Epithelial cell of prostate (primary cell): Measurements from ENCODE around the gene KAZN.
"Not testable (repeated sequence)": the region's sequence is repeated elsewhere in the genome, so short reads cannot be mapped to it uniquely, and the experiment has no call there.

Source experiments
- DNase-seq: peaks from one replicate; pipeline ENCODE4 v3.0.0-alpha.2; 2011; ENCODE audit warnings: low read depth, low spot score
- H3K27ac ChIP-seq: fragments of 450-650 bp; 2 replicates; pipeline ENCODE4 v1.5.1; 2017; ENCODE audit warnings: mild to moderate bottlenecking

The KAZN gene

GRCh38 chr1:15128077-15128476 is 529.6 kb downstream of the KAZN start:
- DNase-seq = no peak

GRCh38 chr1:15128520-15129313 is 530.2 kb downstream of the KAZN start:
- DNase-seq = no peak
- H3K27ac ChIP-seq = no peak overlapping the region

More at GRCh38 chr1:15128077-15128476, 529.6 kb downstream of the KAZN start:
- H3K27ac ChIP-seq = no peak overlapping the region

- DNase-seq = no peak
- no peak overlapping the region for H3K27ac ChIP-seq
Observed at GRCh38 chr1:15129944-15130343, 531.5 kb downstream of the KAZN start.

GRCh38 chr1:15130607-15131006 is 532.1 kb downstream of the KAZN start:
- no peak overlapping the region for H3K27ac ChIP-seq

GRCh38 chr1:15132965-15133364 is 534.5 kb downstream of the KAZN start:
- H3K27ac ChIP-seq = no peak overlapping the region
- no peak for DNase-seq

More at GRCh38 chr1:15130607-15131006, 532.1 kb downstream of the KAZN start:
- DNase-seq = no peak

- H3K27ac ChIP-seq = no peak overlapping the region
- DNase-seq = no peak
Observed at GRCh38 chr1:15134285-15134684, 535.8 kb downstream of the KAZN start.

GRCh38 chr1:15135604-15136003 is 537.1 kb downstream of the KAZN start:
- DNase-seq, H3K27ac ChIP-seq: not testable (repeated sequence)

- H3K27ac ChIP-seq = no peak overlapping the region
- DNase-seq = no peak
Observed at GRCh38 chr1:15137809-15138208, 539.3 kb downstream of the KAZN start.

GRCh38 chr1:15139654-15140350 is 541.3 kb downstream of the KAZN start:
- no peak overlapping the region for H3K27ac ChIP-seq

GRCh38 chr1:15141935-15142539 is 543.6 kb downstream of the KAZN start:
- peak overlapping the region; percentile 18 for H3K27ac ChIP-seq
- no peak for DNase-seq

More at GRCh38 chr1:15139654-15140350, 541.3 kb downstream of the KAZN start:
- DNase-seq = no peak

GRCh38 chr1:15145327-15145726 is 546.8 kb downstream of the KAZN start:
- no peak for DNase-seq
- no peak overlapping the region for H3K27ac ChIP-seq

- H3K27ac ChIP-seq = no peak overlapping the region
Observed at GRCh38 chr1:15146142-15146680, 547.7 kb downstream of the KAZN start.

GRCh38 chr1:15146971-15147376 is 548.5 kb downstream of the KAZN start:
- H3K27ac ChIP-seq = no peak overlapping the region
- DNase-seq = no peak

More at GRCh38 chr1:15146142-15146680, 547.7 kb downstream of the KAZN start:
- DNase-seq = no peak

GRCh38 chr1:15148004-15148403 is 549.5 kb downstream of the KAZN start:
- H3K27ac ChIP-seq = peak overlapping the region; percentile 55
- DNase-seq = no peak

GRCh38 chr1:15148475-15148874 is 550.0 kb downstream of the KAZN start:
- peak overlapping the region; percentile 55 for H3K27ac ChIP-seq

GRCh38 chr1:15148941-15149340 is 550.5 kb downstream of the KAZN start:
- no peak for DNase-seq
- H3K27ac ChIP-seq = peak overlapping the region; percentile 55

More at GRCh38 chr1:15148475-15148874, 550.0 kb downstream of the KAZN start:
- DNase-seq = no peak

- H3K27ac ChIP-seq = no peak overlapping the region
Observed at GRCh38 chr1:15150376-15150775, 551.9 kb downstream of the KAZN start.

GRCh38 chr1:15151377-15151806 is 552.9 kb downstream of the KAZN start:
- DNase-seq = no peak
- no peak overlapping the region for H3K27ac ChIP-seq

More at GRCh38 chr1:15150376-15150775, 551.9 kb downstream of the KAZN start:
- DNase-seq = no peak

GRCh38 chr1:15151871-15152270 is 553.4 kb downstream of the KAZN start:
- peak overlapping the region; percentile 96 for H3K27ac ChIP-seq
- DNase-seq = no peak
